Astrocyte (in vitro differentiated cells and primary cell): ENCODE measurements around the gene IL17RE.

Experiments used
- EZH2 ChIP-seq: IDR thresholded peaks from 2 replicates; pipeline ENCODE4 v1.6.1; 2012; ENCODE audit warnings: mild to moderate bottlenecking, low read length, inconsistent platforms; ENCODE audit not compliant: insufficient read depth
- TF ChIP-seq, protein P1 (sequence below): IDR thresholded peaks from 2 replicates; pipeline ENCODE4 v1.5.1; 2011; ENCODE audit warnings: low read depth, mild to moderate bottlenecking, inconsistent platforms, low read length, moderate library complexity; ENCODE audit not compliant: insufficient read depth

- TF ChIP-seq, protein P1, sequence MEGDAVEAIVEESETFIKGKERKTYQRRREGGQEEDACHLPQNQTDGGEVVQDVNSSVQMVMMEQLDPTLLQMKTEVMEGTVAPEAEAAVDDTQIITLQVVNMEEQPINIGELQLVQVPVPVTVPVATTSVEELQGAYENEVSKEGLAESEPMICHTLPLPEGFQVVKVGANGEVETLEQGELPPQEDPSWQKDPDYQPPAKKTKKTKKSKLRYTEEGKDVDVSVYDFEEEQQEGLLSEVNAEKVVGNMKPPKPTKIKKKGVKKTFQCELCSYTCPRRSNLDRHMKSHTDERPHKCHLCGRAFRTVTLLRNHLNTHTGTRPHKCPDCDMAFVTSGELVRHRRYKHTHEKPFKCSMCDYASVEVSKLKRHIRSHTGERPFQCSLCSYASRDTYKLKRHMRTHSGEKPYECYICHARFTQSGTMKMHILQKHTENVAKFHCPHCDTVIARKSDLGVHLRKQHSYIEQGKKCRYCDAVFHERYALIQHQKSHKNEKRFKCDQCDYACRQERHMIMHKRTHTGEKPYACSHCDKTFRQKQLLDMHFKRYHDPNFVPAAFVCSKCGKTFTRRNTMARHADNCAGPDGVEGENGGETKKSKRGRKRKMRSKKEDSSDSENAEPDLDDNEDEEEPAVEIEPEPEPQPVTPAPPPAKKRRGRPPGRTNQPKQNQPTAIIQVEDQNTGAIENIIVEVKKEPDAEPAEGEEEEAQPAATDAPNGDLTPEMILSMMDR: no peak
- TF ChIP-seq EZH2: no peak
Measured at GRCh38 chr3:9888540-9888939, 14.1 kb upstream of the IL17RE start.
